ENCODE measurements around the gene POMZP3.
"Not testable (repeated sequence)": the region's sequence is repeated elsewhere in the genome, so short reads cannot be mapped to it uniquely, and the experiment has no call there.

GRCh38 chr7:76613783-76614182, 13.3 kb downstream of the POMZP3 start:
- peak in 2 of 6 experiments; percentile 14 to 16 for TF ChIP-seq CTCF (IDR thresholded peaks at IDR 0.05)
- TF ChIP-seq POLR2A (IDR thresholded peaks at IDR 0.05): not testable (repeated sequence)

Data from esophagus squamous epithelium (tissue), 4 donors.